Measurements from ENCODE around the gene SPOUT1. TPM values are rescaled to one million over a fixed set of nuclear protein-coding genes. Genes with fewer than 3 reads are reported as not detected.

The SPOUT1 gene
- total RNA-seq, 1 donor from 2014 or later = 15.8 TPM

GRCh38 chr9:128841694-128842492 is 12.3 kb upstream of the SPOUT1 start:
- peak; percentile 16 for DNase-seq
- intact Hi-C loops (cut with DNase I) = no loop called here
- ATAC-seq (ENCODE audit: poor library complexity) = no peak

GRCh38 chr9:128840524-128840923 is 10.9 kb upstream of the SPOUT1 start:
- ATAC-seq (ENCODE audit: poor library complexity) = no peak
- DNase-seq = no peak
- intact Hi-C loops (cut with DNase I) = no loop called here

GRCh38 chr9:128838338-128838737 is 8.7 kb upstream of the SPOUT1 start:
- ATAC-seq (ENCODE audit: poor library complexity) = no peak
- intact Hi-C loops (cut with DNase I) = no loop called here
- DNase-seq = peak; percentile 11

GRCh38 chr9:128836509-128837145 is 7.0 kb upstream of the SPOUT1 start:
- DNase-seq (peak; percentile 23), ATAC-seq (ENCODE audit: poor library complexity) (no peak)
- intact Hi-C loops (cut with DNase I) = no loop called here

GRCh38 chr9:128835246-128836210 is 5.9 kb upstream of the SPOUT1 start:
- DNase-seq = peak; percentile 37
- intact Hi-C loops (cut with DNase I) = no loop called here
- ATAC-seq (ENCODE audit: poor library complexity) = no peak

GRCh38 chr9:128833696-128834095 is 4.1 kb upstream of the SPOUT1 start:
- intact Hi-C loops (cut with DNase I) = no loop called here
- DNase-seq = peak; percentile 26
- no peak for ATAC-seq (ENCODE audit: poor library complexity)

- ATAC-seq (ENCODE audit: poor library complexity) (no peak), DNase-seq (no peak)
- intact Hi-C loops (cut with DNase I) = no loop called here
Measured at GRCh38 chr9:128828719-128829452, 708 bp downstream of the SPOUT1 start.

- no peak for ATAC-seq (ENCODE audit: poor library complexity)
- intact Hi-C loops (cut with DNase I) = no loop called here
- DNase-seq = no peak
Measured at GRCh38 chr9:128828267-128828666, 1.3 kb downstream of the SPOUT1 start.

GRCh38 chr9:128825923-128826700 is 3.5 kb downstream of the SPOUT1 start:
- ATAC-seq (ENCODE audit: poor library complexity) = no peak
- DNase-seq = no peak
- intact Hi-C loops (cut with DNase I) = no loop called here

- ATAC-seq (ENCODE audit: poor library complexity) (no peak), DNase-seq (no peak)
- intact Hi-C loops (cut with DNase I) = no loop called here
Measured at GRCh38 chr9:128824911-128825310, 4.7 kb downstream of the SPOUT1 start.

GRCh38 chr9:128823903-128824406 is 5.6 kb downstream of the SPOUT1 start:
- DNase-seq (no peak), ATAC-seq (ENCODE audit: poor library complexity) (no peak)
- intact Hi-C loops (cut with DNase I) = no loop called here

GRCh38 chr9:128823362-128823902 is 6.2 kb downstream of the SPOUT1 start:
- intact Hi-C loops (cut with DNase I) = no loop called here
- DNase-seq = no peak

GRCh38 chr9:128822407-128823042 is 7.1 kb downstream of the SPOUT1 start:
- DNase-seq = no peak
- intact Hi-C loops (cut with DNase I) = no loop called here

More at GRCh38 chr9:128823362-128823902, 6.2 kb downstream of the SPOUT1 start:
- no peak for ATAC-seq (ENCODE audit: poor library complexity)

GRCh38 chr9:128821584-128822406 is 7.8 kb downstream of the SPOUT1 start:
- intact Hi-C loops (cut with DNase I) = no loop called here
- no peak for DNase-seq
- no peak for ATAC-seq (ENCODE audit: poor library complexity)

More at GRCh38 chr9:128822407-128823042, 7.1 kb downstream of the SPOUT1 start:
- ATAC-seq (ENCODE audit: poor library complexity) = no peak

GRCh38 chr9:128820665-128821583 is 8.7 kb downstream of the SPOUT1 start:
- ATAC-seq (ENCODE audit: poor library complexity) (no peak), DNase-seq (no peak)

More at GRCh38 chr9:128820665-128821583, 8.7 kb downstream of the SPOUT1 start:
- intact Hi-C loops (cut with DNase I) = no loop called here

All from Right ventricle myocardium superior (tissue), 1 donor.